IPS-NIHi11 (cell line): ENCODE results near the gene PAGR1.
A peak's percentile ranks its signal among the peaks of the same experiment; 100 is the strongest.
"Not testable (repeated sequence)": the region's sequence is repeated elsewhere in the genome, so short reads cannot be mapped to it uniquely, and the experiment has no call there.

Experiments used
- DNase-seq: peaks from one replicate; pipeline ENCODE4 v3.0.0; 2012; ENCODE audit warnings: mixed read lengths, low spot score

The PAGR1 gene

DNA sequence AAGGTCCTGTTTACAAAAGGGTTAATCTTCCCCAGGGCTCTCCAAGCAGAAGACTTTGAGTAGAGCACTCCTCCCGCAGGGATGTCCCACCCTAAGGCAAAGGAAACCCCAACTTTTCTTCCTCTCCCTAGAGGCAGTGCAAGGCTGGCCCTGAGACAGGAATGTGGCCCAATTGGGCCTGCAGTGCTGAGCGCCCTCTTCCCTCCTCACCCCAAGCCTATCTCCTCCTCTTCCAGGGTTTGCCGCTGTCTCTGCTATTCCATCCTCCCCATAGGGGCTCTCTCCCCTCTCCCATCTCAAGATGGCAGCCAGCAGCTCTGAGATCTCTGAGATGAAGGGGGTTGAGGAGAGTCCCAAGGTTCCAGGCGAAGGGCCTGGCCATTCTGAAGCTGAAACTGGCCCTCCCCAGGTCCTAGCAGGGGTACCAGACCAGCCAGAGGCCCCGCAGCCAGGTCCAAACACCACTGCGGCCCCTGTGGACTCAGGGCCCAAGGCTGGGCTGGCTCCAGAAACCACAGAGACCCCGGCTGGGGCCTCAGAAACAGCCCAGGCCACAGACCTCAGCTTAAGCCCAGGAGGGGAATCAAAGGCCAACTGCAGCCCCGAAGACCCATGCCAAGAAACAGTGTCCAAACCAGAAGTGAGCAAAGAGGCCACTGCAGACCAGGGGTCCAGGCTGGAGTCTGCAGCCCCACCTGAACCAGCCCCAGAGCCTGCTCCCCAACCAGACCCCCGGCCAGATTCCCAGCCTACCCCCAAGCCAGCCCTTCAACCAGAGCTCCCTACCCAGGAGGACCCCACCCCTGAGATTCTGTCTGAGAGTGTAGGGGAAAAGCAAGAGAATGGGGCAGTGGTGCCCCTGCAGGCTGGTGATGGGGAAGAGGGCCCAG lies 3.0 kb upstream of the PAGR1 start:
- no peak for DNase-seq

DNA sequence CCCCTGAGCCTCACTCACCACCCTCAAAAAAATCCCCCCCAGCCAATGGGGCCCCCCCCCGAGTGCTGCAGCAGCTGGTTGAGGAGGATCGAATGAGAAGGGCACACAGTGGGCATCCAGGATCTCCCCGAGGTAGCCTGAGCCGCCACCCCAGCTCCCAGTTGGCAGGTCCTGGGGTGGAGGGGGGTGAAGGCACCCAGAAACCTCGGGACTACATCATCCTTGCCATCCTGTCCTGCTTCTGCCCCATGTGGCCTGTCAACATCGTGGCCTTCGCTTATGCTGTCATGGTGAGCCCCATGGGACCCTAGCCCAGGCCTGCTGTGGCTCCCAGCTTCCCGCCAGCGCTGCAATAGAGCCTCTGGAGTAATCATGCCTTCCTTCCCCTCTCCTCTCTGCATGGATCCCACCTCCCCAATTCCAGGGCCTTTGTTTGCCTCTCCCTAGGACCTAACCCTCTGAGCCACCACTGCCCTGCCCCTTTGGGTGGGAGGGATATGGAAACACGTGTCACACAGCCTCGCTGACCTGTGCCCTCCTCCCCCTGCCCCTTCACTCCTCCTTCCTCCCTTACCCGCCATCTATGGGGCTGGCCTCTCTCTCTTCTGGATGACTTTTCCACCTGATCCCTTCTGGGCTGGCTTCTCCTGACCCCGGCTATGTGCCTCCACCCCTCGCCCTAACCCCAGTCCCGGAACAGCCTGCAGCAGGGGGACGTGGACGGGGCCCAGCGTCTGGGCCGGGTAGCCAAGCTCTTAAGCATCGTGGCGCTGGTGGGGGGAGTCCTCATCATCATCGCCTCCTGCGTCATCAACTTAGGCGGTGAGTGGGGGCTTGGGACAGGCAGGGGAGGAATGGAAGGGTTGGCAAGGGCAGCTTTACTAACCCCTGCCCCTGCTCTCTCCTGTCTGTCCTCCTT lies 2.0 kb upstream of the PAGR1 start:
- no peak for DNase-seq

DNA sequence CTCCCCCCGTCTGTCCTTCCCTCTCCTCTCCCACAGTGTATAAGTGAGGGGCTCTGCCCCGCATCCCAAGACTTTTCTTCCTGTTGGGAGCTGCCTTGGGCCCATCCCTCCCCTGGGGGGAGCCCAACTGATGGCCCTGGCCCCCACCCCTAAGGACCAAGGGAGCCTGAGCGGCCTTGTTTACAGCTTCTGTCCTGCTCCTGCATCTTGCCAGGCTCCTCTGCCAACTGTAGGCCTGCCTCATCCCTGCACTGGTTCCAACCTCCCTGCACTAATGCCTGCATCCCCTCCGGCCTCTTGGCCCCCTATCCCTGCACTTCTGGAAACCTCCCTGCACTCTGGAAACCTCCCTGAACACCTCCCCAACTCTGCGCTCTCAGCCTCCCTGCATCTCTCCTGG lies 1.4 kb upstream of the PAGR1 start:
- DNase-seq: no peak

DNA sequence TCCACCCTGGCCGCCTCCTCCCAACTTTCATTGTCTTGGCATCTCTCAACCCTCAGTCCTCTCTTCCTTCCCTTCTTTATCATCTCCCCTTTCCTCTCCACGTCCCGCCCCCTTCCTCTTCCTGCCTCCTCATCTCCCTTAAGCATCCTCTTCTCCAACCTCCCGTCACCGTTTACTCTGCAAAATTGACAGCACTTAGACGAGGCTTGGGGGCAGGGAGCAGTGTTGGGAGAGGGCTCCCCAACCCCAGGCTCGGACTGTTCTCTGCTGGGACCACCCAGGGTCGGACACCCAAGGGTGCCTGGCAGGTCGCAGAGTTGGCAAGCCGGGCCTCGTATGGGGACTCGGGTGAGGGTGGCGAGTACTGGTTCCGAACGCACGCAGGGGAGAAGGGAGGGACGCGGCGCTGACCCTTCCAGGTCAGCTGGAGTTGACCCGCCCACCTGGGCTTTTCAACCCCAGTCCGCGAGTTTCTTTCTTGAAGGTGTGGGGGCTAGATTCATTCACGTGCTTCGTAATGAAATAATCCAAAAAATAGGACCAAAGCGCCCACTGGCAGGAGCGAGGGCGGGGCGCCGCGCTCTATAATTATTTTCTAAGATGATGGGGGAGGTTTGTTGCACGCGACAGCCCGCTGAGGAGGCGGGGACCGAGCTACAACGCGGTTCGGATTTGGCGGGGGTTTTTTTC lies 775 bp upstream of the PAGR1 start:
- no peak for DNase-seq

DNA sequence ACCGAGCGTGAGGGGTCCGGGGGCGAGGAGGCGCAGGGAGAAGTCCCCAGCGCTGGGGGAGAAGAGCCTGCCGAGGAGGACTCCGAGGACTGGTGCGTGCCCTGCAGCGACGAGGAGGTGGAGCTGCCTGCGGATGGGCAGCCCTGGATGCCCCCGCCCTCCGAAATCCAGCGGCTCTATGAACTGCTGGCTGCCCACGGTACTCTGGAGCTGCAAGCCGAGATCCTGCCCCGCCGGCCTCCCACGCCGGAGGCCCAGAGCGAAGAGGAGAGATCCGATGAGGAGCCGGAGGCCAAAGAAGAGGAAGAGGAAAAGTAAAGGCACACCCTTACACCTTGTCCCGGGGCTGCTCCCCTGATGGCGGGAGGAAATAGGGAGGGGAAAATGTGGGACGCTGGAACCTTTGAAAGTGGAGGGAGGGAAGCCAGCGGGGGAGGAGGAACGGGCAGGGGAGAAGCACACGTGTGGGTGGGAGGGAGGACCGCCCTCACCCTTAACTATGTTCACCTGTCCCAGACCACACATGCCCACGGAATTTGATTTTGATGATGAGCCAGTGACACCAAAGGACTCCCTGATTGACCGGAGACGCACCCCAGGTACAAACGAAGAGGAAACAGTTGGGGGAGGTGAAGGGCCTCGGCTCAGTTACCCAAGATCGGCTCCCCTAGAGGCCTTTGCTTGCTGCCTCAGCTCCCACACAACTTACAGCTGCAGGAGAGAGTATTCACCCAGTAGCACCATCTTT lies 916 bp downstream of the PAGR1 start:
- DNase-seq: peak; percentile 72

- no peak for DNase-seq
Observed at GRCh38 chr16:29818082-29818481, 2.1 kb downstream of the PAGR1 start.

GRCh38 chr16:29819506-29819905 lies 3.6 kb downstream of the PAGR1 start:
- no peak for DNase-seq

GRCh38 chr16:29820271-29820701 lies 4.3 kb downstream of the PAGR1 start, which contains the start of gene MVP:
Gene MVP (plus strand): TSS chr16:29820462. CDS start chr16:29830550, 10,088 bp downstream.
- DNase-seq: no peak

GRCh38 chr16:29820730-29821642 lies 5.0 kb downstream of the PAGR1 start:
- DNase-seq: no peak

- DNase-seq: no peak
Observed at GRCh38 chr16:29821643-29822115, 5.7 kb downstream of the PAGR1 start.

GRCh38 chr16:29824589-29825144 lies 8.7 kb downstream of the PAGR1 start:
- DNase-seq: no peak

- DNase-seq: no peak
Observed at GRCh38 chr16:29825145-29826044, 9.4 kb downstream of the PAGR1 start.

DNA sequence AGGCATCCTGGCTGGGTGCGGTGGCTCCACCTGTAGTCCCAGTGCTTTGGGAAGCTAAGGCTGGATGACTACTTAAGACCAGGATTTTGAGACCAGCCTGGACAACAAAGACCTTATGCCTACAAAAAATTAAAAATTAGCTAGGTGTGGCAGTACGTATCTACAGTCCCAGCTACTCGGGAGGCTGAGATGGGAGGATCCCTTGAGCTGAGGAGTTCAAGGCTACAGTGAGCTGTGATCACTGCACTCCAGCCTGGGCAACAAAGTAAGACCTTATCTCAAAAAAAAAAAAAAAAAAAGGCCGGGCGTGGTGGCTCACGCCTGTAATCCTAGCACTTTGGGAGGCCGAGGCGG lies 10.4 kb downstream of the PAGR1 start:
- no peak for DNase-seq

DNA sequence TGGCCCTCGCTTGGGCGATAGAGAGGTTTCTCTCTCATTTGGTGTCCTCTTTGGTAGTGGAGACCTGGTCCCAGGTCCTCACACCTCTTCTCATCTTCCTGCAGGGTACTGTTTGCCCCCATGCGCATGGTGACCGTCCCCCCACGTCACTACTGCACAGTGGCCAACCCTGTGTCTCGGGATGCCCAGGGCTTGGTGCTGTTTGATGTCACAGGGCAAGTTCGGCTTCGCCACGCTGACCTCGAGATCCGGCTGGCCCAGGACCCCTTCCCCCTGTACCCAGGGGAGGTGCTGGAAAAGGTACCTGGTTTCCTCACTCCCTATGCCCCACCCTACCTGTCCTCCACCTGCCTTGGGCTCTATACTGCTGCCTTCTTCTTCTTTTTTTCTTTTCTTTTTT lies 14.8 kb downstream of the PAGR1 start:
- no peak for DNase-seq

GRCh38 chr16:29831490-29831889 lies 15.5 kb downstream of the PAGR1 start:
- DNase-seq: no peak

GRCh38 chr16:29833219-29833618 lies 17.3 kb downstream of the PAGR1 start:
- not testable (repeated sequence) for DNase-seq

- DNase-seq: no peak
Observed at GRCh38 chr16:29834079-29834478, 18.1 kb downstream of the PAGR1 start.

DNA sequence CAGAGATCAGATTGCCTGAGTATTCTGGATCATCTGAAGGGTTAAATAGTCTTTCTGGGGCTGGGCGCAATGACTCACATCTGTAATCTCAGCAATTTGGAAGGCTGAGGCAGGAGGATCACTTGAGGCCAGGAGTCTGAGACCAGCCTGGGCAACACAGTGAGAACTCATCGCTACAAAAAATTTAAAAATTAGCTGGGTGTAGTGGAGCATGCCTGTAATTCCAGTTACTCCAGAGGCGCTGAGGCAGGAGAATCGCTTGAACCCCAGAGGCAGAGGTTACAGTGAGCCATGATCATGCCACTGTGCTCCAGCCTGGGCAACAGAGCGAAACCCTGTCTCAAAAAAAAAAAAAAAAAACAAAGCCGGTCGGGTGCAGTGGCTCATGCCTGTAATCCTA lies 20.0 kb downstream of the PAGR1 start:
- no peak for DNase-seq

DNA sequence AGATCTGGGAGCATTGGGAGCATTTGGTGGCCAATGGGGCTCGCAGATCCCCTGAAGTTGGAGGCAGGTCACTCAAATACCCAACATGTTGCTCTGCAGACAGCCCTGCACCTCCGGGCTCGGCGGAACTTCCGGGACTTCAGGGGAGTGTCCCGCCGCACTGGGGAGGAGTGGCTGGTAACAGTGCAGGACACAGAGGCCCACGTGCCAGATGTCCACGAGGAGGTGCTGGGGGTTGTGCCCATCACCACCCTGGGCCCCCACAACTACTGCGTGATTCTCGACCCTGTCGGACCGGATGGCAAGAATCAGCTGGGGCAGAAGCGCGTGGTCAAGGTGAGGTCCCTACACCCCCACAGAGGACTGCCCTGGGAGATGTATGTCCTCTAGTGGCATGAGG lies 20.7 kb downstream of the PAGR1 start:
- no peak for DNase-seq
